ENCODE measurements around the gene EYA2.
A peak's percentile ranks its signal among the peaks of the same experiment; 100 is the strongest.

The EYA2 gene

GRCh38 chr20:47149939-47150338, 255.3 kb downstream of the EYA2 start:
- no peaks in the 10 kb centered on the region for H3F3A ChIP-seq (ENCODE audit: low read depth)
- H2AFZ ChIP-seq (ENCODE audit: low read length) = no peak overlapping the region
- no peaks in the 10 kb centered on the region for H3K9me3 ChIP-seq (ENCODE audit: insufficient read depth, low read depth, low read length)
- no peaks in the 10 kb centered on the region for H3K9me2 ChIP-seq (replicated peaks; ENCODE audit: low read depth, low read length)
- H3K4me1 ChIP-seq (ENCODE audit: insufficient read depth, low read length, poor library complexity, severe bottlenecking) = no peaks in the 10 kb centered on the region
- H3K9ac ChIP-seq (ENCODE audit: low read depth, low read length, poor library complexity, severe bottlenecking) = no peak overlapping the region
- TF ChIP-seq CTCF (conservative IDR thresholded peaks at IDR 0.05; ENCODE audit: low read length) (no peak), EZH2phosphoT487 (IDR thresholded peaks at IDR 0.05; ENCODE audit: borderline replicate concordance) (no peak)
- H3K79me2 ChIP-seq (ENCODE audit: insufficient read depth, low read length) = no peaks in the 10 kb centered on the region
- H3K4me3 ChIP-seq (ENCODE audit: low read length, poor library complexity, severe bottlenecking) = no peak overlapping the region
- H3K36me3 ChIP-seq (ENCODE audit: insufficient read depth, low read length) = no peaks in the 10 kb centered on the region
- no peaks in the 10 kb centered on the region for H4K20me1 ChIP-seq (ENCODE audit: insufficient read depth, low read length, poor library complexity, severe bottlenecking)
- no peaks in the 10 kb centered on the region for H3K27me3 ChIP-seq (ENCODE audit: insufficient read depth, low read length, poor library complexity, severe bottlenecking)
- H3K4me2 ChIP-seq (ENCODE audit: low read depth, low read length, poor library complexity, severe bottlenecking) = no peak overlapping the region

- H3K9me3 ChIP-seq (ENCODE audit: insufficient read depth, low read depth, low read length) = no peaks in the 10 kb centered on the region
- no peak overlapping the region for H3K9ac ChIP-seq (ENCODE audit: low read depth, low read length, poor library complexity, severe bottlenecking)
- no peak for TF ChIP-seq EZH2phosphoT487 (IDR thresholded peaks at IDR 0.05; ENCODE audit: borderline replicate concordance)
- TF ChIP-seq CTCF (conservative IDR thresholded peaks at IDR 0.05; ENCODE audit: low read length) = peak; percentile 73
- H3K4me3 ChIP-seq (ENCODE audit: low read length, poor library complexity, severe bottlenecking) = no peak overlapping the region
- H4K20me1 ChIP-seq (ENCODE audit: insufficient read depth, low read length, poor library complexity, severe bottlenecking) = no peaks in the 10 kb centered on the region
- no peaks in the 10 kb centered on the region for H3K9me2 ChIP-seq (replicated peaks; ENCODE audit: low read depth, low read length)
- H3K36me3 ChIP-seq (ENCODE audit: insufficient read depth, low read length) = no peaks in the 10 kb centered on the region
- H2AFZ ChIP-seq (ENCODE audit: low read length) = no peak overlapping the region
- H3K27me3 ChIP-seq (ENCODE audit: insufficient read depth, low read length, poor library complexity, severe bottlenecking) = no peaks in the 10 kb centered on the region
- no peaks in the 10 kb centered on the region for H3K4me1 ChIP-seq (ENCODE audit: insufficient read depth, low read length, poor library complexity, severe bottlenecking)
- no peaks in the 10 kb centered on the region for H3K79me2 ChIP-seq (ENCODE audit: insufficient read depth, low read length)
- no peaks in the 10 kb centered on the region for H3F3A ChIP-seq (ENCODE audit: low read depth)
- H3K4me2 ChIP-seq (ENCODE audit: low read depth, low read length, poor library complexity, severe bottlenecking) = no peak overlapping the region
Measured at GRCh38 chr20:47150403-47151152, 255.9 kb downstream of the EYA2 start.

- Histone ChIP-seq H3K4me2 (ENCODE audit: low read depth, low read length, poor library complexity, severe bottlenecking) (no peak overlapping the region), H3K9me3 (ENCODE audit: insufficient read depth, low read depth, low read length) (no peaks in the 10 kb centered on the region), H3K4me1 (ENCODE audit: insufficient read depth, low read length, poor library complexity, severe bottlenecking) (no peaks in the 10 kb centered on the region), H3K36me3 (ENCODE audit: insufficient read depth, low read length) (no peaks in the 10 kb centered on the region), H3K27me3 (ENCODE audit: insufficient read depth, low read length, poor library complexity, severe bottlenecking) (no peaks in the 10 kb centered on the region), H3K9ac (ENCODE audit: low read depth, low read length, poor library complexity, severe bottlenecking) (no peak overlapping the region), H3K9me2 (replicated peaks; ENCODE audit: low read depth, low read length) (no peaks in the 10 kb centered on the region), H3F3A (ENCODE audit: low read depth) (no peaks in the 10 kb centered on the region), H3K4me3 (ENCODE audit: low read length, poor library complexity, severe bottlenecking) (no peak overlapping the region), H4K20me1 (ENCODE audit: insufficient read depth, low read length, poor library complexity, severe bottlenecking) (no peaks in the 10 kb centered on the region), H2AFZ (ENCODE audit: low read length) (no peak overlapping the region), H3K79me2 (ENCODE audit: insufficient read depth, low read length) (no peaks in the 10 kb centered on the region)
- TF ChIP-seq CTCF (conservative IDR thresholded peaks at IDR 0.05; ENCODE audit: low read length) = no peak
- TF ChIP-seq EZH2phosphoT487 (IDR thresholded peaks at IDR 0.05; ENCODE audit: borderline replicate concordance) = no peak
Measured at GRCh38 chr20:47152068-47152467, 257.4 kb downstream of the EYA2 start.

Measured in Loucy (cell line).